ENCODE results near the gene MEGF6.

DNA sequence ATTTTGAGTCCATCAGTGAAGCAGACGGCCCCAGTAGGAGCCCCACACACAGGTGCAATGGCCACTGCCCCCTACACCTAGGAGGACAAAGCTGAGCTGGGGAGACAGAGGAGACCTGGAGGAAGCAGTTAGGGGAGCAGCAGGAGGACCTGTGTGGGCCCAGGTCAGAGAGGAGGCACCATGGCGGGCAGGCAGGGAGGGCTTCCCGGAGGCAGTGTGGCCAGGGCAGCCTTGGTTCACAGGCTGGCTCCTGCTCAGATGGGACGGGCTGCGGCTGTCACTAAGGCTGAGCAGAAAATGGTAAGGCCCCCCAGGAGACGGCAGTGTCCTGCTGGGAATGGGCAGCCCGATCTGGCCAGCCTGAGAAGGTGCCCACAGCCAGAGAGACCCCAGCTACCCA is 15.4 kb downstream of the MEGF6 start:
- TF ChIP-seq CTCF (IDR thresholded peaks at IDR 0.05) (no peak), POLR2A (IDR thresholded peaks at IDR 0.05) (no peak)

Measured in body of pancreas (tissue), 4 donors.